OCI-LY7 (cell line): Measurements from ENCODE around the gene S1PR2.

Experiments used
- CTCF ChIP-seq: fragments of 200-600 bp; sonication (generic); conservative IDR thresholded peaks from 2 replicates; pipeline ENCODE4 v1.5.1; 2014; ENCODE audit warnings: mild to moderate bottlenecking, antibody characterized with exemption, low read length, moderate library complexity, mixed read lengths
- EZH2phosphoT487 ChIP-seq: fragments of 200-600 bp; sonication (generic); IDR thresholded peaks from 2 replicates; pipeline ENCODE4 v1.6.1; 2018; ENCODE audit warnings: low read depth, borderline replicate concordance, mild to moderate bottlenecking, mixed run types, antibody characterized with exemption, low read length, moderate library complexity, mixed read lengths

- TF ChIP-seq CTCF (no peak), EZH2phosphoT487 (no peak)
These were observed 12.5 kb upstream of the S1PR2 start for GRCh38 chr19:10243606-10244005.
